H9 (cell line): ENCODE measurements around the gene EPHB2. TPM values are rescaled to one million over a fixed set of nuclear protein-coding genes. Genes with fewer than 3 reads are reported as not detected.

ENCODE experiments used
- DNase-seq: peaks from one replicate; pipeline ENCODE4 v3.0.0-alpha.2; 2017
- H2AFZ ChIP-seq: one replicate; pipeline ENCODE4 v1.6.1; 2013; ENCODE audit warnings: mild to moderate bottlenecking, low read length, control low read depth, moderate library complexity
- H2AK5ac ChIP-seq: 2 replicates; pipeline ENCODE4 v1.6.1; 2013; ENCODE audit warnings: low read length, control low read depth, mixed read lengths; ENCODE audit not compliant: insufficient read length
- H2BK120ac ChIP-seq: one replicate; pipeline ENCODE4 v1.6.1; 2013; ENCODE audit warnings: low read depth, mild to moderate bottlenecking, low read length, control low read depth, inconsistent platforms; ENCODE audit not compliant: poor library complexity, severe bottlenecking
- H2BK12ac ChIP-seq: 2 replicates; pipeline ENCODE4 v1.6.1; 2013; ENCODE audit warnings: low read length, control low read depth, mixed read lengths, low read depth; ENCODE audit not compliant: insufficient read length
- H2BK15ac ChIP-seq: 2 replicates; pipeline ENCODE4 v1.6.1; 2013; ENCODE audit warnings: low read depth, low read length, control low read depth
- H2BK20ac ChIP-seq: one replicate; pipeline ENCODE4 v1.6.1; 2013; ENCODE audit warnings: low read depth, mild to moderate bottlenecking, low read length, control low read depth, inconsistent platforms; ENCODE audit not compliant: poor library complexity, severe bottlenecking
- H2BK5ac ChIP-seq: 2 replicates; pipeline ENCODE4 v1.6.1; 2013; ENCODE audit warnings: low read length, control low read depth, mixed read lengths; ENCODE audit not compliant: insufficient read length
- H3K14ac ChIP-seq: 2 replicates; pipeline ENCODE4 v1.6.1; 2013; ENCODE audit warnings: low read length, control low read depth; ENCODE audit not compliant: insufficient read depth
- H3K18ac ChIP-seq: 2 replicates; pipeline ENCODE4 v1.6.1; 2013; ENCODE audit warnings: low read depth, mild to moderate bottlenecking, mixed read lengths, low read length, control low read depth; ENCODE audit not compliant: insufficient read length
- H3K23ac ChIP-seq: 2 replicates; pipeline ENCODE4 v1.6.1; 2013; ENCODE audit warnings: low read length, control low read depth, mixed read lengths, low read depth; ENCODE audit not compliant: insufficient read length
- H3K23me2 ChIP-seq: 2 replicates; pipeline ENCODE4 v1.6.1; 2013; ENCODE audit warnings: low read depth, mild to moderate bottlenecking, mixed read lengths, low read length, control low read depth; ENCODE audit not compliant: insufficient read length, poor library complexity, severe bottlenecking
- H3K27ac ChIP-seq: 2 replicates; pipeline ENCODE4 v1.5.1; 2013; ENCODE audit warnings: low read length, control low read depth, mixed read lengths, low read depth; ENCODE audit not compliant: insufficient read length
- H3K27me3 ChIP-seq: 2 replicates; pipeline ENCODE4 v1.6.1; 2013; ENCODE audit warnings: low read length, control low read depth, inconsistent platforms; ENCODE audit not compliant: insufficient read depth
- H3K4ac ChIP-seq: 2 replicates; pipeline ENCODE4 v1.6.1; 2013; ENCODE audit warnings: low read depth, mild to moderate bottlenecking, control low read depth, inconsistent platforms, low read length, moderate library complexity
- H3K4me1 ChIP-seq: 2 replicates; pipeline ENCODE4 v1.6.1; 2013; ENCODE audit warnings: low read length, control low read depth, inconsistent platforms; ENCODE audit not compliant: insufficient read depth
- H3K4me2 ChIP-seq: 2 replicates; pipeline ENCODE4 v1.6.1; 2013; ENCODE audit warnings: low read length, control low read depth, mixed read lengths; ENCODE audit not compliant: insufficient read length, insufficient read depth
- H3K56ac ChIP-seq: 2 replicates; pipeline ENCODE4 v1.6.1; 2013; ENCODE audit warnings: low read depth, mild to moderate bottlenecking, mixed read lengths, low read length, control low read depth; ENCODE audit not compliant: insufficient read length
- H3K79me1 ChIP-seq: 2 replicates; pipeline ENCODE4 v1.6.1; 2013; ENCODE audit warnings: low read depth, mild to moderate bottlenecking, moderate library complexity, low read length, control low read depth, inconsistent platforms; ENCODE audit not compliant: insufficient read depth, poor library complexity, severe bottlenecking
- H3K79me2 ChIP-seq: 2 replicates; pipeline ENCODE4 v1.6.1; 2013; ENCODE audit warnings: low read length, control low read depth, inconsistent platforms; ENCODE audit not compliant: insufficient read depth
- H3K9ac ChIP-seq: 2 replicates; pipeline ENCODE4 v1.6.1; 2013; ENCODE audit warnings: low read length, control low read depth, mixed read lengths; ENCODE audit not compliant: insufficient read length; ENCODE audit errors: extremely low read depth
- H3K9me3 ChIP-seq: one replicate; pipeline ENCODE4 v1.6.1; 2013; ENCODE audit warnings: low read depth, low read length, inconsistent platforms; ENCODE audit not compliant: control insufficient read depth
- H3T11ph ChIP-seq: one replicate; pipeline ENCODE4 v1.6.1; 2013; ENCODE audit warnings: mild to moderate bottlenecking, low read length, control low read depth, inconsistent platforms
- H4K20me1 ChIP-seq: one replicate; pipeline ENCODE4 v1.6.1; 2013; ENCODE audit not compliant: control insufficient read depth, insufficient read length, insufficient read depth
- H4K5ac ChIP-seq: 2 replicates; pipeline ENCODE4 v1.6.1; 2013; ENCODE audit warnings: low read depth, mild to moderate bottlenecking, mixed read lengths, low read length, control low read depth; ENCODE audit not compliant: insufficient read length
- H4K8ac ChIP-seq: replicated peaks from 2 replicates; pipeline ENCODE4 v1.6.1; 2013; ENCODE audit warnings: low read length, control low read depth, mixed read lengths, low read depth; ENCODE audit not compliant: insufficient read length
- H4K91ac ChIP-seq: 2 replicates; pipeline ENCODE4 v1.6.1; 2013; ENCODE audit warnings: low read depth, mild to moderate bottlenecking, moderate library complexity, mixed read lengths, low read length, control low read depth; ENCODE audit not compliant: insufficient read length
- H3K27ac Mint-ChIP-seq, 3 experiments: 2 replicates in 2 of 3; 3 replicates in 1 of 3; pipeline ENCODE4 v1.8.0; 2020 to 2021; ENCODE audit warnings: mixed read lengths in 3 of 3, mild to moderate bottlenecking in 1 of 3, moderate library complexity in 1 of 3
- H3K27me3 Mint-ChIP-seq: 2 replicates; pipeline ENCODE4 v1.8.0; 2021; ENCODE audit warnings: low read depth, mild to moderate bottlenecking, moderate library complexity, mixed read lengths
- H3K36me3 Mint-ChIP-seq, 3 experiments: 2 replicates in 2 of 3; 3 replicates in 1 of 3; pipeline ENCODE4 v1.8.0; 2020 to 2021; ENCODE audit warnings: low read depth in 3 of 3, mixed read lengths in 3 of 3; ENCODE audit not compliant: insufficient read depth in 1 of 3
- H3K4me1 Mint-ChIP-seq, 2 experiments: 2 replicates each; pipeline ENCODE4 v1.8.0; 2020; ENCODE audit warnings: mixed read lengths in 2 of 2
- H3K4me3 Mint-ChIP-seq, 2 experiments: 2 replicates in 1 of 2; 3 replicates in 1 of 2; pipeline ENCODE4 v1.8.0; 2020 to 2021; ENCODE audit warnings: mild to moderate bottlenecking in 2 of 2, mixed read lengths in 2 of 2, moderate library complexity in 1 of 2
- H3K9me3 Mint-ChIP-seq, 2 experiments: 2 replicates in 1 of 2; 3 replicates in 1 of 2; pipeline ENCODE4 v1.8.0; 2020; ENCODE audit warnings: mild to moderate bottlenecking in 2 of 2, mixed read lengths in 2 of 2, moderate library complexity in 1 of 2
- WGBS: extraction: QIAGEN DNeasy Blood & Tissue Kit; methylation state at CpG from one replicate; pipeline ENCODE4 v1.1.7; 2013; ENCODE audit warnings: missing lambda C conversion rate, low lambda C conversion rate, mixed read lengths; ENCODE audit not compliant: insufficient read length; ENCODE audit errors: extremely low coverage; 5-methylcytosine and 5-hydroxymethylcytosine counted together
- total RNA-seq: library from RNA; stranded (reverse); gene quantifications from 2 replicates; pipeline ENCODE4 v1.2.1, GENCODE V29; 2021
- TF ChIP-seq, protein P1 (sequence below): fragments of 200-600 bp; sonication (generic); conservative IDR thresholded peaks from 3 replicates; pipeline ENCODE4 v1.8.0; 2021; ENCODE audit warnings: antibody characterized with exemption, mild to moderate bottlenecking

Gene EPHB2
- total RNA-seq, 1 experiment from 2014 or later = 9.5 TPM

DNA sequence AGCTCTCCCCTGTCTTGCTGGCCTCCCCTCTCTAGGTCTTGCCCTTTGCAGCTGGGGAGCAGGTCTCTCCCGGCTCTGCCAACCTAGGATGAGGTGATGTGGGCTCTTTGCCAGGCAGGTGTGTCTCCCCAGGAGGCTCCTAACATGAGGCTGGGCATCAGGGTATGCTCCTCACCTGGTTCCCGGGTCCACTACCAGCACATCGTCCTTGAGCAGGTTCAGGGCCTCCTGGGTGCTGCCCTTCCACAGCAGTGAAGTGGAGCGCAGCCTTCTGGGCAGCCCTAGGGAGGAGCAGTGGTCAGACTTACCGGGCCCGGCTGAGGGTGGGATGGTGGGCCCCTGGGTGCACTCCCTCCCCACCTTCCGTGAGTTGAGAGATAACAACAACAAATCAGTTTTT lies 244.5 kb downstream of the EPHB2 start:
- Histone ChIP-seq H3K79me1 (no peaks in the 10 kb centered on the region), H3K9me3 (no peaks in the 10 kb centered on the region), H3K23ac (no peak overlapping the region), H3K56ac (no peak overlapping the region), H4K91ac (no peak overlapping the region), H2BK120ac (no peak overlapping the region), H2BK15ac (no peak overlapping the region), H3K79me2 (no peaks in the 10 kb centered on the region), H3K4me2 (no peak overlapping the region), H2AK5ac (no peak overlapping the region), H3K23me2 (no peaks in the 10 kb centered on the region), H3K9ac (no peak overlapping the region), H4K5ac (no peak overlapping the region), H3K4ac (no peak overlapping the region), H4K20me1 (no peaks in the 10 kb centered on the region), H3K14ac (no peak overlapping the region), H2AFZ (no peak overlapping the region), H2BK12ac (no peak overlapping the region), H3K27me3 (no peaks in the 10 kb centered on the region; the same call in 1 of the 2 replicates), H3T11ph (no peak overlapping the region), H2BK20ac (no peak overlapping the region), H3K27ac (no peak overlapping the region), H4K8ac (no peak overlapping the region), H2BK5ac (no peak overlapping the region), H3K4me1 (no peaks in the 10 kb centered on the region), H3K18ac (no peak overlapping the region)
- TF ChIP-seq, protein P1, sequence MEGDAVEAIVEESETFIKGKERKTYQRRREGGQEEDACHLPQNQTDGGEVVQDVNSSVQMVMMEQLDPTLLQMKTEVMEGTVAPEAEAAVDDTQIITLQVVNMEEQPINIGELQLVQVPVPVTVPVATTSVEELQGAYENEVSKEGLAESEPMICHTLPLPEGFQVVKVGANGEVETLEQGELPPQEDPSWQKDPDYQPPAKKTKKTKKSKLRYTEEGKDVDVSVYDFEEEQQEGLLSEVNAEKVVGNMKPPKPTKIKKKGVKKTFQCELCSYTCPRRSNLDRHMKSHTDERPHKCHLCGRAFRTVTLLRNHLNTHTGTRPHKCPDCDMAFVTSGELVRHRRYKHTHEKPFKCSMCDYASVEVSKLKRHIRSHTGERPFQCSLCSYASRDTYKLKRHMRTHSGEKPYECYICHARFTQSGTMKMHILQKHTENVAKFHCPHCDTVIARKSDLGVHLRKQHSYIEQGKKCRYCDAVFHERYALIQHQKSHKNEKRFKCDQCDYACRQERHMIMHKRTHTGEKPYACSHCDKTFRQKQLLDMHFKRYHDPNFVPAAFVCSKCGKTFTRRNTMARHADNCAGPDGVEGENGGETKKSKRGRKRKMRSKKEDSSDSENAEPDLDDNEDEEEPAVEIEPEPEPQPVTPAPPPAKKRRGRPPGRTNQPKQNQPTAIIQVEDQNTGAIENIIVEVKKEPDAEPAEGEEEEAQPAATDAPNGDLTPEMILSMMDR = no peak
- H3K27me3 Mint-ChIP-seq = no peaks in the 10 kb centered on the region; the same call in 1 of the 2 replicates
- peaks cover 0 to 3% of the 10 kb centered on the region in 2 experiments; a peak in 2 of 5 replicates for H3K9me3 Mint-ChIP-seq
- H3K27ac Mint-ChIP-seq = no peak overlapping the region
- no peak overlapping the region for H3K4me3 Mint-ChIP-seq
- H3K4me1 Mint-ChIP-seq = no peaks in the 10 kb centered on the region
- WGBS = no CpG with 5 or more reads among the region's 7 CpGs
- H3K36me3 Mint-ChIP-seq = no peaks in the 10 kb centered on the region
- DNase-seq = no peak
